Measurements from ENCODE around the gene ORAI2. TPM values are rescaled to one million over a fixed set of nuclear protein-coding genes. Genes with fewer than 3 reads are reported as not detected.

Gene ORAI2
- total RNA-seq, 1 donor from 2014 or later, result 39.3 TPM

DNA sequence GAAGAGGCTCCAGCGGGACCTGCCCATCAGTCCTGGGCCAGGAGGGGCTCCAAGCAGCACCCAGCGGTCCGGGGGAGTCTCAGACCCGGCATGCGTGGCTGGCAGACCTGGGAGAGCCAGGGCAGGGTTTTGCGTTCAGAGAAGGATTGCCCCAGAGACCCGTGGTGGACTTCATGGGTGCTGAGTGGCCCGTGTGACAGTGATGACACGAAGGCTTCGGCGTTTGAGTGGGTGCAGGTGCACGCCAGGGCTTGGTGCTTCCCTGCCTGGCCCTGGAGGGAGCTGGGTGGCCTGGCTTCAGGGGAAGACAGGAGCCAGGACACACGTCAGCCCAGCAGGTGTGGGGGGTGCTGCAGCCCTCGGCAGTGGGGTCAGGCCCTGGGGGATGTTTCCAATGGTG is 13.9 kb downstream of the ORAI2 start:
- H3K27ac Mint-ChIP-seq (ENCODE audit: unreplicated experiment), result no peak overlapping the region
- no peaks in the 10 kb centered on the region for H3K4me1 Mint-ChIP-seq (ENCODE audit: unreplicated experiment)
- H3K36me3 Mint-ChIP-seq (ENCODE audit: low read depth, unreplicated experiment), result peaks cover 4% of the 10 kb centered on the region
- no peaks in the 10 kb centered on the region for H3K27me3 Mint-ChIP-seq (ENCODE audit: unreplicated experiment)
- TF ChIP-seq, protein P1, sequence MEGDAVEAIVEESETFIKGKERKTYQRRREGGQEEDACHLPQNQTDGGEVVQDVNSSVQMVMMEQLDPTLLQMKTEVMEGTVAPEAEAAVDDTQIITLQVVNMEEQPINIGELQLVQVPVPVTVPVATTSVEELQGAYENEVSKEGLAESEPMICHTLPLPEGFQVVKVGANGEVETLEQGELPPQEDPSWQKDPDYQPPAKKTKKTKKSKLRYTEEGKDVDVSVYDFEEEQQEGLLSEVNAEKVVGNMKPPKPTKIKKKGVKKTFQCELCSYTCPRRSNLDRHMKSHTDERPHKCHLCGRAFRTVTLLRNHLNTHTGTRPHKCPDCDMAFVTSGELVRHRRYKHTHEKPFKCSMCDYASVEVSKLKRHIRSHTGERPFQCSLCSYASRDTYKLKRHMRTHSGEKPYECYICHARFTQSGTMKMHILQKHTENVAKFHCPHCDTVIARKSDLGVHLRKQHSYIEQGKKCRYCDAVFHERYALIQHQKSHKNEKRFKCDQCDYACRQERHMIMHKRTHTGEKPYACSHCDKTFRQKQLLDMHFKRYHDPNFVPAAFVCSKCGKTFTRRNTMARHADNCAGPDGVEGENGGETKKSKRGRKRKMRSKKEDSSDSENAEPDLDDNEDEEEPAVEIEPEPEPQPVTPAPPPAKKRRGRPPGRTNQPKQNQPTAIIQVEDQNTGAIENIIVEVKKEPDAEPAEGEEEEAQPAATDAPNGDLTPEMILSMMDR (IDR thresholded peaks at IDR 0.05; ENCODE audit: unreplicated experiment), result no peak
- no peak overlapping the region for H3K4me3 Mint-ChIP-seq (ENCODE audit: unreplicated experiment)
- no peaks in the 10 kb centered on the region for H3K9me3 Mint-ChIP-seq (ENCODE audit: unreplicated experiment)
- DNase-seq (ENCODE audit: low spot score), result no peak

DNA sequence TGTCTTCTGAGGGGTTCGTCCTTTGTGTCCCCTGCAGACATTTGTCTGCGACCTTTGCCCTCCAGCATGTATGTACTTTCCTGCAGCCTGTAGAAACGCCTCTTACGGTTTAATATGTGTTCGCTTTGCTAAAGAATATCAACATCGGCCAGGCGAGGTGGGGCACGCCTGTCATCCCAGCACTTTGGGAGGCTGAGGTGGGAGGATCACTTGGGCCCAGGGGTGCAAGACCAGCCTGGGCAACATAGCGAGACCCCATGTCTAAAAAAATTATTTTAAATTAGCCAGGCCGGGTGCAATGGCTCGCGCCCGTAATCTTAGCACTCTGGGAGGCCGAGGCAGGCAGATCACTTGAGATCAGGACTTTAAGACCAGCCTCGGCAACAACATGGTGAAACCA is 15.8 kb downstream of the ORAI2 start:
- Mint-ChIP-seq H3K27ac (ENCODE audit: unreplicated experiment) (no peak overlapping the region), H3K36me3 (ENCODE audit: low read depth, unreplicated experiment) (peaks cover 4% of the 10 kb centered on the region), H3K27me3 (ENCODE audit: unreplicated experiment) (no peaks in the 10 kb centered on the region), H3K9me3 (ENCODE audit: unreplicated experiment) (no peaks in the 10 kb centered on the region), H3K4me1 (ENCODE audit: unreplicated experiment) (no peaks in the 10 kb centered on the region), H3K4me3 (ENCODE audit: unreplicated experiment) (no peak overlapping the region)
- DNase-seq (ENCODE audit: low spot score), result no peak
- TF ChIP-seq, protein P1 (IDR thresholded peaks at IDR 0.05; ENCODE audit: unreplicated experiment), result no peak

GRCh38 chr7:102450242-102450641 is 16.9 kb downstream of the ORAI2 start:
- no peak for DNase-seq (ENCODE audit: low spot score)
- H3K4me1 Mint-ChIP-seq (ENCODE audit: unreplicated experiment), result no peaks in the 10 kb centered on the region
- H3K27me3 Mint-ChIP-seq (ENCODE audit: unreplicated experiment), result no peaks in the 10 kb centered on the region
- H3K9me3 Mint-ChIP-seq (ENCODE audit: unreplicated experiment), result no peaks in the 10 kb centered on the region
- H3K27ac Mint-ChIP-seq (ENCODE audit: unreplicated experiment), result no peak overlapping the region
- TF ChIP-seq, protein P1 (IDR thresholded peaks at IDR 0.05; ENCODE audit: unreplicated experiment), result no peak
- H3K36me3 Mint-ChIP-seq (ENCODE audit: low read depth, unreplicated experiment), result no peaks in the 10 kb centered on the region
- no peak overlapping the region for H3K4me3 Mint-ChIP-seq (ENCODE audit: unreplicated experiment)

- no peaks in the 10 kb centered on the region for H3K9me3 Mint-ChIP-seq (ENCODE audit: unreplicated experiment)
- TF ChIP-seq, protein P1 (IDR thresholded peaks at IDR 0.05; ENCODE audit: unreplicated experiment), result no peak
- no peak overlapping the region for H3K4me3 Mint-ChIP-seq (ENCODE audit: unreplicated experiment)
- peaks cover 2% of the 10 kb centered on the region for H3K27me3 Mint-ChIP-seq (ENCODE audit: unreplicated experiment)
- H3K27ac Mint-ChIP-seq (ENCODE audit: unreplicated experiment), result no peak overlapping the region
- H3K36me3 Mint-ChIP-seq (ENCODE audit: low read depth, unreplicated experiment), result no peaks in the 10 kb centered on the region
- no peak for DNase-seq (ENCODE audit: low spot score)
- no peaks in the 10 kb centered on the region for H3K4me1 Mint-ChIP-seq (ENCODE audit: unreplicated experiment)
Measured at GRCh38 chr7:102451371-102452054, 18.1 kb downstream of the ORAI2 start.

- H3K36me3 Mint-ChIP-seq (ENCODE audit: low read depth, unreplicated experiment), result peaks cover 4% of the 10 kb centered on the region
- no peaks in the 10 kb centered on the region for H3K9me3 Mint-ChIP-seq (ENCODE audit: unreplicated experiment)
- H3K27ac Mint-ChIP-seq (ENCODE audit: unreplicated experiment), result no peak overlapping the region
Measured at GRCh38 chr7:102452451-102452850, 19.1 kb downstream of the ORAI2 start.

More at GRCh38 chr7:102452451-102452850, 19.1 kb downstream of the ORAI2 start:
- Mint-ChIP-seq H3K27me3 (ENCODE audit: unreplicated experiment) (peaks cover 2% of the 10 kb centered on the region), H3K4me1 (ENCODE audit: unreplicated experiment) (no peaks in the 10 kb centered on the region), H3K4me3 (ENCODE audit: unreplicated experiment) (no peak overlapping the region)
- TF ChIP-seq, protein P1 (IDR thresholded peaks at IDR 0.05; ENCODE audit: unreplicated experiment), result no peak
- no peak for DNase-seq (ENCODE audit: low spot score)

Measured in endothelial cell (in vitro differentiated cells).